ENCODE results near the gene TUB.

TUB gene

DNA sequence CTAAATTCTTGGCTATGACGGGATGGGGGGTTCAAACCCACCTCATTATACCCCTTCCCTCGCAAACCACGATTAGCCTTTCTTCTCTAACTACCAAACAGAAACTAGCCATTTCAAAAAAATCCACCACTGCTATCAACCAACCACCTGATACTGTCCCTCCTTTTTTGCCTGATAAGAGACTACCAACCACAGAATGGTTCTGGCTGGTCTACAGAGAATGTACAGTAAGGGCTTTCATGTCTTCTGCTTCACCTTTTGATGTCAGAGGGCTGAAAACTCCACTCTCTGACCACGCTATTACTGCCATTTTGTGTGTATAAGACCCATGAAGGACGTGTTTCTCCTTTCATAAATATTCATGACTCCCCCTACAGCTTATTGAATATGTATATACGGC, 68.7 kb downstream of the TUB start:
- no peak for TF ChIP-seq CTCF (IDR thresholded peaks at IDR 0.05)
